HEK293 (cell line): Measurements from ENCODE around the gene DLG2.
"Not testable (repeated sequence)": the region's sequence is repeated elsewhere in the genome, so short reads cannot be mapped to it uniquely, and the experiment has no call there.

Experiments
- CTCF ChIA-PET: fragments of 350-600 bp; formaldehyde crosslinking; extraction: SDS; loops from one replicate; lab custom pipeline; 2021; ENCODE audit warnings: antibody characterized with exemption; lab: Yijun Ruan, JAX
- POLR2A ChIA-PET: fragments of 300-600 bp; formaldehyde crosslinking; extraction: SDS; loops from one replicate; lab custom pipeline; 2020; ENCODE audit warnings: antibody characterized with exemption, inconsistent platforms; lab: Yijun Ruan, JAX
- H3K27ac ChIP-seq: fragments of 200-500 bp; sonication (Bioruptor generic); 2 replicates; pipeline ENCODE4 v1.5.1; 2014; ENCODE audit warnings: low read depth, low read length, control low read depth, inconsistent platforms; ENCODE audit errors: extremely low read depth
- H3K36me3 ChIP-seq, 2 experiments: fragments of 200-500 bp in 1 of 2; sonication (Bioruptor generic) in 1 of 2; 1 replicate in 1 of 2; 2 replicates in 1 of 2; pipeline ENCODE4 v1.5.1; 2014 to 2017; ENCODE audit warnings: inconsistent platforms in 2 of 2, low read length in 2 of 2; ENCODE audit not compliant: control insufficient read depth in 2 of 2, insufficient read depth in 1 of 2
- H3K4me1 ChIP-seq: fragments of 200-500 bp; sonication (Bioruptor generic); 2 replicates; pipeline ENCODE4 v1.5.1; 2014; ENCODE audit warnings: mild to moderate bottlenecking, low read length, inconsistent platforms; ENCODE audit not compliant: control insufficient read depth, insufficient read depth
- H3K4me3 ChIP-seq: 2 replicates; pipeline ENCODE4 v1.5.1; 2011; ENCODE audit warnings: low read depth, mild to moderate bottlenecking, control low read depth, low read length, moderate library complexity
- H3K9me3 ChIP-seq: fragments of 200-500 bp; sonication (Bioruptor generic); 2 replicates; pipeline ENCODE4 v1.5.1; 2014; ENCODE audit warnings: low read depth, low read length, inconsistent platforms; ENCODE audit not compliant: control insufficient read depth, insufficient read depth
- HOXC10 ChIP-seq: sonication (generic); formaldehyde crosslinking; IDR thresholded peaks from 2 replicates; pipeline ENCODE4 v1.8.1; 2023; ENCODE audit warnings: mild to moderate bottlenecking, missing genetic modification reagents
- ZFP37 ChIP-seq: fragments of 450-650 bp; formaldehyde crosslinking; IDR thresholded peaks from 2 replicates; pipeline ENCODE4 v1.5.1; 2016; ENCODE audit warnings: missing biosample characterization, missing genetic modification characterization
- ZIC2 ChIP-seq: fragments of 450-650 bp; formaldehyde crosslinking; IDR thresholded peaks from 2 replicates; pipeline ENCODE4 v1.5.1; 2016; ENCODE audit warnings: missing biosample characterization, missing genetic modification characterization
- ZNF19 ChIP-seq: fragments of 450-650 bp; formaldehyde crosslinking; IDR thresholded peaks from 2 replicates; pipeline ENCODE4; 2016; ENCODE audit warnings: missing biosample characterization, missing genetic modification characterization, low read depth
- ZNF488 ChIP-seq: fragments of 450-650 bp; formaldehyde crosslinking; IDR thresholded peaks from 2 replicates; pipeline ENCODE4 v1.5.1; 2016; ENCODE audit warnings: missing biosample characterization, missing genetic modification characterization
- ZNF629 ChIP-seq: fragments of 450-650 bp; formaldehyde crosslinking; IDR thresholded peaks from 2 replicates; pipeline ENCODE4 v1.5.1; 2017; ENCODE audit warnings: missing biosample characterization, missing genetic modification characterization
- ZNF664 ChIP-seq: fragments of 450-650 bp; formaldehyde crosslinking; IDR thresholded peaks from 2 replicates; pipeline ENCODE4 v1.5.1; 2016; ENCODE audit warnings: missing biosample characterization, missing genetic modification characterization
- ZNF792 ChIP-seq: fragments of 450-650 bp; formaldehyde crosslinking; IDR thresholded peaks from 2 replicates; pipeline ENCODE4 v1.5.1; 2016; ENCODE audit warnings: missing biosample characterization, missing genetic modification characterization
- ZSCAN16 ChIP-seq: fragments of 450-650 bp; formaldehyde crosslinking; IDR thresholded peaks from 2 replicates; pipeline ENCODE4 v1.5.1; 2016; ENCODE audit warnings: missing biosample characterization, missing genetic modification characterization
- TF ChIP-seq, protein P1 (sequence below): fragments of 450-650 bp; formaldehyde crosslinking; IDR thresholded peaks from 2 replicates; pipeline ENCODE4 v1.5.1; 2016; ENCODE audit warnings: missing biosample characterization, missing genetic modification characterization
- TF ChIP-seq, protein P2 (sequence below): fragments of 450-650 bp; formaldehyde crosslinking; IDR thresholded peaks from 2 replicates; pipeline ENCODE4 v1.5.1; 2017; ENCODE audit warnings: missing biosample characterization, missing genetic modification characterization

The DLG2 gene

GRCh38 chr11:85279267-85279666, 347.9 kb downstream of the DLG2 start:
- H3K4me3 ChIP-seq, result no peak overlapping the region
- ChIA-PET CTCF (interaction anchor here (0.7 kb wide), 1 partner anchor 114 kb away, joined by 3 read pairs; no protein-coding TSS in a partner anchor), POLR2A (no interaction called here)
- no peaks in the 10 kb centered on the region for H3K36me3 ChIP-seq
- no peak overlapping the region for H3K27ac ChIP-seq
- TF ChIP-seq, protein P1, sequence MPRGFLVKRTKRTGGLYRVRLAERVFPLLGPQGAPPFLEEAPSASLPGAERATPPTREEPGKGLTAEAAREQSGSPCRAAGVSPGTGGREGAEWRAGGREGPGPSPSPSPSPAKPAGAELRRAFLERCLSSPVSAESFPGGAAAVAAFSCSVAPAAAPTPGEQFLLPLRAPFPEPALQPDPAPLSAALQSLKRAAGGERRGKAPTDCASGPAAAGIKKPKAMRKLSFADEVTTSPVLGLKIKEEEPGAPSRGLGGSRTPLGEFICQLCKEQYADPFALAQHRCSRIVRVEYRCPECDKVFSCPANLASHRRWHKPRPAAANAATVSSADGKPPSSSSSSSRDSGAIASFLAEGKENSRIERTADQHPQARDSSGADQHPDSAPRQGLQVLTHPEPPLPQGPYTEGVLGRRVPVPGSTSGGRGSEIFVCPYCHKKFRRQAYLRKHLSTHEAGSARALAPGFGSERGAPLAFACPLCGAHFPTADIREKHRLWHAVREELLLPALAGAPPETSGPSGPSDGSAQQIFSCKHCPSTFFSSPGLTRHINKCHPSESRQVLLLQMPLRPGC (tag by site-specific recombination), result no peak
- TF ChIP-seq ZSCAN16 (tag by site-specific recombination), result no peak
- no peaks in the 10 kb centered on the region for H3K4me1 ChIP-seq
- H3K9me3 ChIP-seq, result no peaks in the 10 kb centered on the region

DNA sequence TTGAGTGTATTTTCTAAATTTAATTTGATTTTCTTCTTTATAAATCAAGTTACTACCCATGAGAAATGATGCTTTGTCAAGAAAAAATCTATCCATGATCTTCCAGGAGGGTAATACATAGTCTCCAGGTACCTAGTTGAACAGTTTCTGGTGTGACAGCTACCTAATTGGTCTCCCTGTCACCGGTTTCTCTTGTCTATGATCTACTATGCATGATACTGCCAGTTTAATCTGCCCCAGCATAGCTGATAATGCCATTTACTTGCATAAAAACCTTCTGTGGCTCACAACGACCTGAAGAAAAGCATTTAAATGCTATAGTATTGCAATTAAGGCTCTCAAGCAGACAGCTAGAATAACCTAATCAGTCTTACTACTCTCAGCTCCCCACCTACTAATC, 349.5 kb downstream of the DLG2 start:
- ChIA-PET CTCF (no interaction called here), POLR2A (no interaction called here)
- H3K36me3 ChIP-seq, result no peaks in the 10 kb centered on the region
- H3K27ac ChIP-seq, result no peak overlapping the region
- no peaks in the 10 kb centered on the region for H3K9me3 ChIP-seq
- no peak for TF ChIP-seq ZNF792
- no peak for TF ChIP-seq HOXC10 (CRISPR knock-in tag)
- TF ChIP-seq, protein P2, sequence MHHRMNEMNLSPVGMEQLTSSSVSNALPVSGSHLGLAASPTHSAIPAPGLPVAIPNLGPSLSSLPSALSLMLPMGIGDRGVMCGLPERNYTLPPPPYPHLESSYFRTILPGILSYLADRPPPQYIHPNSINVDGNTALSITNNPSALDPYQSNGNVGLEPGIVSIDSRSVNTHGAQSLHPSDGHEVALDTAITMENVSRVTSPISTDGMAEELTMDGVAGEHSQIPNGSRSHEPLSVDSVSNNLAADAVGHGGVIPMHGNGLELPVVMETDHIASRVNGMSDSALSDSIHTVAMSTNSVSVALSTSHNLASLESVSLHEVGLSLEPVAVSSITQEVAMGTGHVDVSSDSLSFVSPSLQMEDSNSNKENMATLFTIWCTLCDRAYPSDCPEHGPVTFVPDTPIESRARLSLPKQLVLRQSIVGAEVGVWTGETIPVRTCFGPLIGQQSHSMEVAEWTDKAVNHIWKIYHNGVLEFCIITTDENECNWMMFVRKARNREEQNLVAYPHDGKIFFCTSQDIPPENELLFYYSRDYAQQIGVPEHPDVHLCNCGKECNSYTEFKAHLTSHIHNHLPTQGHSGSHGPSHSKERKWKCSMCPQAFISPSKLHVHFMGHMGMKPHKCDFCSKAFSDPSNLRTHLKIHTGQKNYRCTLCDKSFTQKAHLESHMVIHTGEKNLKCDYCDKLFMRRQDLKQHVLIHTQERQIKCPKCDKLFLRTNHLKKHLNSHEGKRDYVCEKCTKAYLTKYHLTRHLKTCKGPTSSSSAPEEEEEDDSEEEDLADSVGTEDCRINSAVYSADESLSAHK, result no peak
- TF ChIP-seq ZNF488 (tag by site-specific recombination), result no peak
- no peak for TF ChIP-seq ZNF664
- no peaks in the 10 kb centered on the region for H3K4me1 ChIP-seq
- H3K4me3 ChIP-seq, result no peak overlapping the region

DNA sequence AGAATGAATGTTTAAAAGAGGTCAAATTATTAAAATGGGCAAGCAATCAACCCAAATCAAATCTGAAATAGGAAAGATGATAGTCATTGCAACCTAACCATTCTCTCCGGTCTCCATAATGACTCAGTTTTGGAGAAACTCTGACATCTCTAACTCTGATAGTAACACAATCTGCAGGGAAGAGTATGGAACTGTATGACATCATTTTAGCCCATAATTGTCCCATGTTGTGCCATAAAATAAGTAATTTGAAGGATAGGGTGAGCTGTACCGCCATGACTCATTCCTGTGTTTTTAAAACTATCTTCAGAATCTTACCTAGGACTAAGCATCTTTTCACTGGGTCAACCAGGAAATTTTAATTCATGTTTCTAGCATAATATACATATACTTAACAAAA, 350.8 kb downstream of the DLG2 start:
- CTCF ChIA-PET, result no interaction called here
- H3K9me3 ChIP-seq, result no peaks in the 10 kb centered on the region
- POLR2A ChIA-PET, result no interaction called here
- no peak overlapping the region for H3K4me3 ChIP-seq
- H3K36me3 ChIP-seq, result no peaks in the 10 kb centered on the region
- no peak overlapping the region for H3K27ac ChIP-seq
- TF ChIP-seq ZNF488 (tag by site-specific recombination), result no peak
- TF ChIP-seq ZFP37 (tag by site-specific recombination), result no peak
- no peak for TF ChIP-seq ZIC2 (tag by site-specific recombination)
- TF ChIP-seq ZNF629, result peak; percentile 39; the same call in 1 of the 2 replicates
- TF ChIP-seq ZNF19 (tag by site-specific recombination), result no peak
- H3K4me1 ChIP-seq, result no peaks in the 10 kb centered on the region

DNA sequence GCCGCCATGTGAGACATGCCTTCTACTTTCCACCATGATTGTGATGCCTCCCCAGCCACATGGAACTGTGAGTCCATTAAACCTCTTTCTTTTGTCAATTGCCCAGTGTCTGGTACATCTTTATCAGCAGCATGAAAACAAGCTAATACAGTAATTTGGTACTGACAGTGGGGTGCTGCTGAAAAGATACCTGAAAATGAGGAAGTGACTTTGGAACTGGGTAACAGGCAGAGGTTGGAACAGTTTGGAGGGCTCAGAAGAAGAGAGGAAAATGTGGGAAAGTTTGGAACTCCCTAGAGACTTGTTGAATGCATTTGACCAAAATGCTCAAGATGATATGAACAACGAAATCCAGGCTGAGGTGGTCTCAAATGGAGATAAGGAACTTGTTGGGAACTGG, 356.8 kb downstream of the DLG2 start:
- CTCF ChIA-PET, H3K4me1 ChIP-seq, H3K36me3 ChIP-seq, H3K9me3 ChIP-seq, POLR2A ChIA-PET, H3K4me3 ChIP-seq, H3K27ac ChIP-seq: not testable (repeated sequence)
